ENCODE measurements around the gene CDC14A.

Gene CDC14A

GRCh38 chr1:100455478-100456072 is 103.3 kb downstream of the CDC14A start:
- H3K9me3 ChIP-seq, result no peaks in the 10 kb centered on the region
- intact Hi-C loops (cut with DNase I; ENCODE audit: low total_unique reads), result loop anchor here (5.0 kb wide), 1 partner anchor 412 kb away; no protein-coding TSS in a partner anchor
- H3K27me3 ChIP-seq, result no peaks in the 10 kb centered on the region
- no peak overlapping the region for H3K4me3 ChIP-seq
- no peak for DNase-seq
- peaks cover 0 to 3% (median 0%) of the 10 kb centered on the region in 3 donors for H3K36me3 ChIP-seq
- no peak overlapping the region for H3K27ac ChIP-seq
- TF ChIP-seq, protein P1, sequence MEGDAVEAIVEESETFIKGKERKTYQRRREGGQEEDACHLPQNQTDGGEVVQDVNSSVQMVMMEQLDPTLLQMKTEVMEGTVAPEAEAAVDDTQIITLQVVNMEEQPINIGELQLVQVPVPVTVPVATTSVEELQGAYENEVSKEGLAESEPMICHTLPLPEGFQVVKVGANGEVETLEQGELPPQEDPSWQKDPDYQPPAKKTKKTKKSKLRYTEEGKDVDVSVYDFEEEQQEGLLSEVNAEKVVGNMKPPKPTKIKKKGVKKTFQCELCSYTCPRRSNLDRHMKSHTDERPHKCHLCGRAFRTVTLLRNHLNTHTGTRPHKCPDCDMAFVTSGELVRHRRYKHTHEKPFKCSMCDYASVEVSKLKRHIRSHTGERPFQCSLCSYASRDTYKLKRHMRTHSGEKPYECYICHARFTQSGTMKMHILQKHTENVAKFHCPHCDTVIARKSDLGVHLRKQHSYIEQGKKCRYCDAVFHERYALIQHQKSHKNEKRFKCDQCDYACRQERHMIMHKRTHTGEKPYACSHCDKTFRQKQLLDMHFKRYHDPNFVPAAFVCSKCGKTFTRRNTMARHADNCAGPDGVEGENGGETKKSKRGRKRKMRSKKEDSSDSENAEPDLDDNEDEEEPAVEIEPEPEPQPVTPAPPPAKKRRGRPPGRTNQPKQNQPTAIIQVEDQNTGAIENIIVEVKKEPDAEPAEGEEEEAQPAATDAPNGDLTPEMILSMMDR (IDR thresholded peaks at IDR 0.05), result peak; percentile 27 to 46
- H3K4me1 ChIP-seq, result peaks cover 0 to 4% (median 0%) of the 10 kb centered on the region in 4 donors

DNA sequence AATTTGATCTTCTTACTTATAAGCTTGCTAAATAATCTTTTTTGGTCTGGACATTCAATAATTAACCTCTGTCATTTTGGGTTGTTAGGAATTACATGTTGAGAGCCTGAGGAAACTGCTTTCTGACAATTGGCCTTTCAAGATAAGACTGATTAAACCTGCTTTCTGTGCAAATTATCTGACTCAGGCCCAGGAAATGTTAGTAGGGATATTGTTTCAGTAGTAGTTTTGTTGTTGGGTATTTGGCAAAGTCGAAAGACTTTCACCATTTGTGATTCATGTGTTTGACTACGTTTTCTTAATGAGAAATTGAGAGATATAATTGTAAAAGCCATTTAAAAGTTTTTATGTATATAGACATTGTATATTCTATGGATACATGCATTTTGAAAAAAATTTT is 104.6 kb downstream of the CDC14A start:
- TF ChIP-seq, protein P1 (IDR thresholded peaks at IDR 0.05), result no peak
- Histone ChIP-seq H3K4me1 (peaks cover 0 to 4% (median 0%) of the 10 kb centered on the region in 4 donors), H3K36me3 (no peaks in the 10 kb centered on the region), H3K4me3 (no peak overlapping the region), H3K27me3 (no peaks in the 10 kb centered on the region), H3K27ac (no peak overlapping the region), H3K9me3 (no peaks in the 10 kb centered on the region)
- DNase-seq, result no peak
- intact Hi-C loops (cut with DNase I; ENCODE audit: low total_unique reads), result loop anchor here (5.0 kb wide), 1 partner anchor 410 kb away; no protein-coding TSS in a partner anchor

DNA sequence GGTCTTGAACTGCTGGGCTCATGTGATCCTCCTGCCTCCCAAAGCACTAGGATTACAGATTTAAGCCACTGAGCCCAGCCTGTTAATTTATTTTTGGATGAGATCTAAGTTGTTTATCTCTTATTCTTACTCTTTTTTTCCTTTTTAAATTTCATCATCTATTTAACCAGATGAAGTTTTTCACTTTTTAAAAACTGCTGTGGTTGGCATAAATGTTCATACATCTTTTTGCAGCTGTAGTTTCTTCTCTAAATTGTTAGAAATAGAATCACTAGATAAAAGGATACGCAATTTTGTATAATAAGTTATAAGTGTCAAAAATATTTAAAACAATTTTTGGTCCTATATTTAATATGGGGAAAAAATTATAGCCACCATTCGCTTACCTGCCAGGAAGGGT is 105.4 kb downstream of the CDC14A start:
- Histone ChIP-seq H3K9me3 (no peaks in the 10 kb centered on the region), H3K36me3 (peaks cover 0 to 3% (median 0%) of the 10 kb centered on the region in 3 donors), H3K27ac (no peak overlapping the region), H3K4me1 (peaks cover 0 to 4% (median 0%) of the 10 kb centered on the region in 4 donors), H3K4me3 (no peak overlapping the region), H3K27me3 (no peaks in the 10 kb centered on the region)
- intact Hi-C loops (cut with DNase I; ENCODE audit: low total_unique reads), result loop anchor here (5.0 kb wide), 1 partner anchor 410 kb away; no protein-coding TSS in a partner anchor
- TF ChIP-seq, protein P1 (IDR thresholded peaks at IDR 0.05), result no peak
- no peak for DNase-seq

- DNase-seq, result no peak
- no peak overlapping the region for H3K4me3 ChIP-seq
- H3K9me3 ChIP-seq, result no peaks in the 10 kb centered on the region
- H3K27me3 ChIP-seq, result no peaks in the 10 kb centered on the region
- H3K36me3 ChIP-seq, result peaks cover 0 to 8% (median 0%) of the 10 kb centered on the region in 3 donors
- peaks cover 0 to 4% (median 2%) of the 10 kb centered on the region in 4 donors for H3K4me1 ChIP-seq
- no peak overlapping the region for H3K27ac ChIP-seq
- TF ChIP-seq, protein P1 (IDR thresholded peaks at IDR 0.05), result no peak
- intact Hi-C loops (cut with DNase I; ENCODE audit: low total_unique reads), result loop anchor here (5.0 kb wide), 1 partner anchor 408 kb away; no protein-coding TSS in a partner anchor
These were observed 106.5 kb downstream of the CDC14A start for GRCh38 chr1:100458661-100459357.

DNA sequence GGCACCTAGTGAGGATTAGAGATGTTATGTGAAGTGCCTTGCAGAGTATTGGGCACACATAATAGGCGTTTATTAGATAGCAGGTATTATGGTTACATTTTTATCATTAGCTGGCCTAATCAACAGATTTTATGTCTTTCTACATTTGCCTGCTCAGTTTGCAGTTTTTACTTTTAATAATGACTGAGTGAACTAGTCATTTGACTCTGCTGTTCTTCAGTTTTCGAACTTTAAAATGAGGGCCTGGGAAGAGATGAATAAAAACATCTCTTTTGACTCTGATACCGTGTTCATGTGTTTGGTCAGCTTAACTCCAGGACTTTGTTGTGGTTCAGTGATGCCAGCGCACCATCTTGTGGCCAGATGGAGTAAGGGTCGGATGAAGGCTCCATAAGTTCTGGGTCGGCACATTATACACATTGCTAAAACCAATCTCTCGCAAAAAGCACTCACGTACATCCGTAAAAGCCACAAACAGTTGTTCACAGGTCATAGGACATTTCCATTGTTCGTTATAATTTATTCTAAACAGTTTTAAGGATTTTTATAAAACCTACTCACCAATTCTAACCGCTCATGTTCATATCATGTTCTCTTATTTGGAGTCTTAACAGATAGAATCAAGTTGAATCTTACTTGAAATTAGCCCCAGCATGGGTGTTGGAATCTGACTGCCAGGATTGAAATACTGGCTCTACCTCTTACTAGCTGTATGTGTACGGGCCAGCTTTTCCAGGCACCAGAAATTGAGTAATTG is 107.2 kb downstream of the CDC14A start:
- Histone ChIP-seq H3K4me3 (no peak overlapping the region), H3K27me3 (no peaks in the 10 kb centered on the region), H3K4me1 (peaks cover 0 to 5% (median 2%) of the 10 kb centered on the region in 4 donors), H3K36me3 (peaks cover 0 to 8% (median 0%) of the 10 kb centered on the region in 3 donors), H3K9me3 (no peaks in the 10 kb centered on the region), H3K27ac (no peak overlapping the region)
- TF ChIP-seq, protein P1 (IDR thresholded peaks at IDR 0.05), result peak; percentile 79 to 83
- peak; percentile 75 to 80 for DNase-seq
- intact Hi-C loops (cut with DNase I; ENCODE audit: low total_unique reads), result loop anchor here (5.0 to 10.0 kb wide), 2 partner anchors 408 to 655 kb away; no protein-coding TSS in a partner anchor

All from tibial artery (tissue), 4 donors.